Fibroblast of the aortic adventitia (primary cell): ENCODE measurements around the gene STUB1. TPM values are rescaled to one million over a fixed set of nuclear protein-coding genes. Genes with fewer than 3 reads are reported as not detected.

Source experiments
- DNase-seq: peaks from one replicate; pipeline ENCODE4 v3.0.0-alpha.2; 2010; ENCODE audit warnings: low read depth
- H3K4me3 ChIP-seq: 2 replicates; pipeline ENCODE4 v1.5.1; 2011; ENCODE audit warnings: low read depth, mild to moderate bottlenecking, control low read depth, low read length, moderate library complexity
- CTCF ChIP-seq: IDR thresholded peaks from 2 replicates; pipeline ENCODE4 v1.5.1; 2011; ENCODE audit warnings: mild to moderate bottlenecking, low read length, control low read depth, inconsistent platforms; ENCODE audit not compliant: insufficient read depth
- total RNA-seq: library from RNA; depleted of rRNA; stranded (reverse); fragments of >200 nt; gene quantifications from 2 replicates; pipeline ENCODE4 v1.2.3, GENCODE V29; 2012; ENCODE audit warnings: low replicate concordance

STUB1 gene
- total RNA-seq, 1 donor: 88.9 TPM

GRCh38 chr16:714558-715476 lies 34.6 kb downstream of the STUB1 start, which contains the start of gene METRN:
TSS of gene METRN (plus strand) at chr16:715118. CDS start at chr16:715290, 172 bp downstream.
- peak; percentile 74 for DNase-seq
- peak within 1 kb of the TSS; percentile 72 for H3K4me3 ChIP-seq
- TF ChIP-seq CTCF: no peak

GRCh38 chr16:715477-716199 lies 35.4 kb downstream of the STUB1 start:
- H3K4me3 ChIP-seq: peak overlapping the region; percentile 72
- DNase-seq: no peak
- TF ChIP-seq CTCF: no peak

DNA sequence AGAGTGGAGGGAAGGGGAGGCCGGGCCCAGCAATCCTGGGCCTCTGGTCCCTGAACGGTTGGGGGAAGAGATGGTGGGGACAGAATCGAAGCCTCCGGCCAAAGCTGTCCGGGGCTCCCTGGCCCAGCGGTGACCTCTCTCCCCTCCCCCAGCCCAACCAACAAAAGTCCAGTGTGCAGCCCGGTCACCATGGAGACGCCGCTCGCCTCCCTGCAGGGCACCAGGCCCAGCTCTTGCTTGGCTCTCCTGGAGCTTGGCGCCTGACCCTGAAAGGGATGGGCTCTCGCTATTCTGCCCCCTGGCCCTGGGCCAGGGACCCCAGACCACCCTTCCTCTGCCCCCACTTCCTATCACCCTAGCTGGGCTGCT lies 36.0 kb downstream of the STUB1 start:
- DNase-seq: peak; percentile 60
- TF ChIP-seq CTCF: no peak
- H3K4me3 ChIP-seq: peak overlapping the region; percentile 72

DNA sequence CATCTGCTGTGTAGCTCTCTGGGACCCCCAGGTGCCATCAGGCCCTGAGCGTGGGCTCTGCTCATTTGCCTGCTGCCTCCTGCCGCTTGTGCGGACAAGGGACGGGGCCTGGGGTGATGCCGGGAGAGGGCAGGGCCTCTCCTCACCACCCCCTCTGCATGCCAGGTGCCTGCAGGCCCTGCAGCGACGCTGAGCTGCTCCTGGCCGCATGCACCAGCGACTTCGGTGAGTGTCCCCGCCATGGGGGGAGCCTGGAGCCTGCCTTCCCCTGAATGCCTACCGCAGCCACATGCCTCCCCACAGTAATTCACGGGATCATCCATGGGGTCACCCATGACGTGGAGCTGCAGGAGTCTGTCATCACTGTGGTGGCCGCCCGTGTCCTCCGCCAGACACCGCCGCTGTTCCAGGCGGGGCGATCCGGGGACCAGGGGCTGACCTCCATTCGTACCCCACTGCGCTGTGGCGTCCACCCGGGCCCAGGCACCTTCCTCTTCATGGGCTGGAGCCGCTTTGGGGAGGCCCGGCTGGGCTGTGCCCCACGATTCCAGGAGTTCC lies 36.6 kb downstream of the STUB1 start:
- no peak for TF ChIP-seq CTCF
- H3K4me3 ChIP-seq: no peak overlapping the region
- no peak for DNase-seq

GRCh38 chr16:717450-718245 lies 37.4 kb downstream of the STUB1 start:
- no peak overlapping the region for H3K4me3 ChIP-seq
- no peak for TF ChIP-seq CTCF
- no peak for DNase-seq

- no peak overlapping the region for H3K4me3 ChIP-seq
- no peak for DNase-seq
- no peak for TF ChIP-seq CTCF
These were observed 38.2 kb downstream of the STUB1 start for GRCh38 chr16:718389-718788.
